HCT116 (cell line): ENCODE results near the gene SLC25A13.

Experiments used
- CTCF ChIP-seq, 3 experiments: fragments of 200-600 bp in 1 of 3; sonication (generic) in 1 of 3; IDR thresholded peaks in 2 of 3; conservative IDR thresholded peaks in 1 of 3; 2 replicates each; pipeline ENCODE4 v1.5.1; 2012 to 2017; ENCODE audit warnings: low read depth in 2 of 3, low read length in 2 of 3, antibody characterized with exemption in 1 of 3, borderline replicate concordance in 1 of 3, control low read depth in 1 of 3, mild to moderate bottlenecking in 1 of 3, mixed read lengths in 1 of 3, mixed run types in 1 of 3, moderate library complexity in 1 of 3; ENCODE audit not compliant: insufficient read depth in 1 of 3
- EZH2 ChIP-seq: fragments of 200-600 bp; sonication (generic); IDR thresholded peaks from 2 replicates; pipeline ENCODE4 v1.6.1; 2017; ENCODE audit warnings: antibody characterized with exemption, mixed run types
- EZH2phosphoT487 ChIP-seq: fragments of 200-600 bp; IDR thresholded peaks from 2 replicates; pipeline ENCODE4 v1.6.1; 2018; ENCODE audit warnings: antibody characterized with exemption, borderline replicate concordance
- JUND ChIP-seq: IDR thresholded peaks from 2 replicates; pipeline ENCODE4 v1.6.1; 2012
- POLR2A ChIP-seq: IDR thresholded peaks from 2 replicates; pipeline ENCODE4 v1.7.0; 2011; ENCODE audit warnings: borderline replicate concordance; ENCODE audit not compliant: insufficient read depth, insufficient read length; ENCODE audit errors: extremely low read depth
- POLR2AphosphoS5 ChIP-seq: IDR thresholded peaks from 2 replicates; pipeline ENCODE4 v1.6.1; 2011; ENCODE audit warnings: mild to moderate bottlenecking, low read depth, low read length, moderate library complexity
- RAD21 ChIP-seq: IDR thresholded peaks from 2 replicates; pipeline ENCODE4 v1.6.1; 2012; ENCODE audit warnings: low read depth, mild to moderate bottlenecking
- SP1 ChIP-seq: IDR thresholded peaks from 2 replicates; pipeline ENCODE4 v1.6.1; 2012; ENCODE audit warnings: low read depth
- TCF7L2 ChIP-seq: IDR thresholded peaks from 2 replicates; pipeline ENCODE4 v1.7.0; 2011; ENCODE audit warnings: borderline replicate concordance, inconsistent platforms; ENCODE audit not compliant: insufficient read depth, insufficient read length; ENCODE audit errors: extremely low read depth
- YY1 ChIP-seq: IDR thresholded peaks from 2 replicates; pipeline ENCODE4 v1.6.1; 2011; ENCODE audit warnings: low read length, low read depth, moderate library complexity, mild to moderate bottlenecking; ENCODE audit not compliant: insufficient replicate concordance; ENCODE audit errors: extremely low read depth
- ZNF274 ChIP-seq: fragments of 200-500 bp; sonication (Bioruptor generic); IDR thresholded peaks from 2 replicates; pipeline ENCODE4 v1.6.1; 2014; ENCODE audit warnings: mild to moderate bottlenecking, low read depth, low read length, inconsistent platforms

- no peak for TF ChIP-seq EZH2
- TF ChIP-seq POLR2A = no peak
- TF ChIP-seq JUND = peak; percentile 35
- TF ChIP-seq CTCF (IDR thresholded peaks at IDR 0.05 in 2 of 3, conservative IDR thresholded peaks at IDR 0.05 in 1 of 3; ENCODE audit: borderline replicate concordance in 1 of 3, insufficient read depth in 1 of 3, low read depth in 2 of 3, low read length in 2 of 3) = no peak
- TF ChIP-seq ZNF274 = no peak
- no peak for TF ChIP-seq YY1
- no peak for TF ChIP-seq RAD21
- TF ChIP-seq EZH2phosphoT487 = no peak
- TF ChIP-seq POLR2AphosphoS5 = no peak
- no peak for TF ChIP-seq TCF7L2
- TF ChIP-seq SP1 = peak; percentile 34; the same call in 1 of the 2 replicates
Measured at GRCh38 chr7:96219378-96220130, 102.3 kb downstream of the SLC25A13 start.
